Fibroblast of skin of back (primary cell): ENCODE results near the gene RNASE13.

Experiments
- DNase-seq: peaks from one replicate; pipeline ENCODE4 v3.0.0-alpha.2; 2013

The RNASE13 gene

GRCh38 chr14:21041676-21042433 is 7.2 kb upstream of the RNASE13 start, which contains the start of gene RNASE7:
RNASE7 (plus strand) TSS chr14:21042362; CDS start chr14:21042993, 631 bp downstream.
- DNase-seq: peak; percentile 26

DNA sequence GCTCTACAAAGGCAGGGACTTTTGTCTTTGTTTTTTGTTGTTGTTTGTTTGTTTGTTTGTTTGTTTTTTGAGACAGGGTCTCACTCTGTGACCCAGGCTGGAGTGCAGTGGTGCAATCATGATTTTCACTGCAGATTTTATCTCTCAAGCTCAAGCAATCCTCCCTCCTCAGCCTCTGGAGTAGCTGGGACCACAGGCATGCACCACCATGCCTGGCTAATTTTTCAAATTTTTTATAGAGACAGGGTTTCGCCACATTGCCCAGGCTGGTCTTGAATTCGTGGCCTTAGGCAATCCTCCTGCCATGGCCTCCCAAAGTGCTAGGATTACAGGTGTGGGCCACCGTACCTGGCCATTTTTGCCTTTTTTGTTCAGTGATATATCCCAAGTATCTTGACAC is 6.3 kb upstream of the RNASE13 start:
- DNase-seq: peak; percentile 12

- DNase-seq: no peak
These were observed 5.8 kb upstream of the RNASE13 start for GRCh38 chr14:21040370-21040925.

GRCh38 chr14:21039585-21040369 is 5.2 kb upstream of the RNASE13 start:
- DNase-seq: peak; percentile 61

GRCh38 chr14:21038441-21039422 is 4.1 kb upstream of the RNASE13 start:
- DNase-seq: peak; percentile 25

GRCh38 chr14:21037156-21037555 is 2.5 kb upstream of the RNASE13 start:
- DNase-seq: no peak

DNA sequence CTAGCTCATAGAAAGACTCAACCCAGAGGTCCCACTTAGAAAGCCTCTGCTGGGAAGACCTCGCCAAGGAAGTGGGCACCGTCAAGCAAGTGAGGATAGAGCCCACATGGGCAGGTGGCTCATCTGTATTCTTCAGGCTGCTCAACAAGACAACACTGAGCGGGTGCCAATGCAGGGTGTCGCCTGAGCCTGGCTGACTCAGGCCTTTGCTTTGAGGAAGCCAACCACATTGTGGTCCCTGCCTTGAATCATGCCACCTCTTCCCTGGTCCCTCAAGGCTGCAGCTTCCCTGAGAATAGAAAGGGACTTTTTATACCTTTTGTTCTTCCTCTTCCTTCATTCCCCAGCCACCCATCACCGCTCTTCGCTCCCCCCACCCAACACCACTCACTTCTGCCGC is 2.1 kb upstream of the RNASE13 start:
- no peak for DNase-seq

- DNase-seq: no peak
These were observed 1.4 kb downstream of the RNASE13 start for GRCh38 chr14:21033133-21033698.

DNA sequence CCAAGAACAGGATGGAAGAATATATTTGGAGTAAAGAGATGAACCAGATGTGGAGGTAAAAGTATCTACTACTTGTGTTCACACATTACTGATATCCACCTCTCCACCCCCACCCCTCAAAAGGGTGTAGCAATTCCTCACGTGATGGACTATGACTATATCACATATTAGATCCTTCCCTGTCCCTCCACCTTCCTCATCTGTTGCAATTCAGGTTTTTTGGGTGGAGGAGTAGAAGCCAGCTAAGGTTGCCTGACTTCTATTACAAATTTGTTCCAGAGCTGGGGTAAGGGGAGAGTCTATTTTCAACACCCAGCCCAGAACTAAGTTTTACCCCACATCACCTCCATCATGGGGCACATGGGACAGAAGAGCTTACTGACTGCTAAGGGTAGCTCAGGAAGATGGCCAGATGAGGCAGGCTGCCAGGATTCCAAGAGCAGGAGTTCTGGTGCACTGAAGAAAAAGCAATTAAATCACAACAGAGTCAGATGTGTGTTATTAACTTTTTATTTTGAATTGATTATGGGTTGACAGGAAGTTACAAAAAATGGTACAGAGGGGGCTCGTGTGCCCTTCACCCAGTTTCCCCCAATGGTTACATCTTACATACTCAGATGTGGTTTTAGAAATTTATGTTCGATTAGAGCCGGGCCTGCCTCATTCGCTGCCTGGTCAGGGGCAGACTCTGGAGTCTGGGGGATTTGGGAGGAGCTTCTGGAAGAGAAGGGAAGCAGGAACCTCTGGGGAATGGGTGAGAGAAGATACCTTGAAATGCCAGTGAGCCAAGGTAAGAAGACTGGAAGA is 2.1 kb downstream of the RNASE13 start:
- DNase-seq: no peak

GRCh38 chr14:21030531-21030930 is 4.1 kb downstream of the RNASE13 start:
- DNase-seq: no peak

GRCh38 chr14:21029917-21030316 is 4.7 kb downstream of the RNASE13 start, which contains the start of gene TPPP2:
TPPP2 (plus strand) TSS chr14:21030217; CDS start chr14:21030582, 365 bp downstream.
- DNase-seq: no peak

DNA sequence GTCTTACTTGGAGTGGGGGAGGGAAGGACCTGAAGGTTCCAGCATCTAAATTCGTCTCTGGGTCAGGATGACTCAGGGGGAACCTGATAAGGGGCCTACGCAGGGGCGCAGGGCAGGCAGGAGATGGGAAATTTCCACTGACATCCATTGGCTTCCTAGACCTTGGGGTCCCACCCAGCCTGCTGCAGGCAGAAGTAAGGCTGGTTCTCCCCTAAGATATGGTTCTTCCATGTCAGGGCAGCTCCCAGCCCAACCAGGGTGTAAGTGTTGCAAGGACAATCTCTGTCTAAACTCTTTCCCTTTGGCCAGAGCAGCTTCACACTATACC is 7.7 kb downstream of the RNASE13 start:
- no peak for DNase-seq

DNA sequence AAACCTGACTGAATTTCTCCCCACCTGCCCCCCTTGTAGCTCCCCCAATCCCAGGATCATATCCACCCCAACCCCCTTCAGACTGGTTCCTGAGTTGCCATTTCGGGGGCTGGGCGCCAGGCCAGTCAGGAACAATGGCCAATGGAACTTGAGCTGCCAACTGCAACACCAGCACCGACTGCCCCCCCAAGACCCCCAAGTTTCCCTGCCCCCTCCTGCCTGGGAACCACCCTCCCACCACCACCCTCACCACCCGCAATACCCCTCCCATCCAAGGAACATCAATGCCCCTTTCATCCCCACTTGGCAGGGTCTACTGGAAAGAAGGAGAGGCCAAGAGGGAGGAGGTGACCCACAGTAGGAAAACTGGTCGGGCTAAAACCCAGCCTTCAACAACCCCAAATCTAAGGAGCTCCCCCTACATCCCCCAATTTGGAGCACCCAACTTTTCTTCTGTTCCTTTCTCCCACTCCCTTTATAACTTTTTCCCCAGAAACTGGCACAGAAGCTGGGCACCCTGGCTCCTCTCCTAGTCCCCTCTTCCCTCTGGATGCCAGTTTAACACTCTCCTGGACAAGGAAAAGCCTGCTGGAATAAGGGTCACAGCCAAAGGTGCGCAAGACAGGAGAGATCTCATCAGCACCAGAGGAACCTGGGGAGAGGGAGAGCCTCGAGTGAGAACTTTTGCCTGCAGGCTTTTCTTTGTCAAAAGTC is 8.2 kb downstream of the RNASE13 start:
- DNase-seq: no peak

- DNase-seq: no peak
These were observed 9.0 kb downstream of the RNASE13 start for GRCh38 chr14:21025371-21026273.

- no peak for DNase-seq
These were observed 9.8 kb downstream of the RNASE13 start, which contains the start of gene NDRG2 for GRCh38 chr14:21024585-21025370. NDRG2 (minus strand) TSS chr14:21025061; CDS start chr14:21023315, 1,746 bp downstream.

GRCh38 chr14:21023817-21024584 is 10.6 kb downstream of the RNASE13 start:
- no peak for DNase-seq

DNA sequence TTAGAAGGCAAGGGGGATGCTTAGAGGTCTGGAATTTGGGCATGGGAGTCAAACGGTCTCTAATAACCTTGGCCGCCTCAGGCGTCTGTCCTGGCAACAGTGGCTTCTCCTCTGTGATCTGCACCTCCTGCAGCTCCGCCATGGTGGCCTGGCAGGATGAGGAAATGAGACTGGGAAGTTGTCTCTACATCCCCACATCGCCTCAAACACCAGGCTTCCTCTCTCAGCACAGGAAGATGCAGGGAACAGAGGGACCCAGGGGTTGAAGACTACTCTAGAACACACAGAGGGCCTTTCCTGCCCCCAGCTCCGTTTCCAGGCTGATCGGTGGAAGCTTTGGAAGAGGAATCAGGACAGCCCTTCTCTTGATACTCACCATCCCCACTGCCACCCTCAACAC is 11.4 kb downstream of the RNASE13 start:
- no peak for DNase-seq
